Adipose tissue (tissue), 3 donors: ENCODE results near the gene KLHL3. TPM values are rescaled to one million over a fixed set of nuclear protein-coding genes. Genes with fewer than 3 reads are reported as not detected.

ENCODE experiments used
- H3K27ac ChIP-seq: one replicate; pipeline ENCODE4 v1.5.1; 2013; ENCODE audit warnings: low read depth, low read length
- WGBS, 3 donors: extraction: QIAGEN DNeasy Blood & Tissue Kit; methylation state at CpG; one replicate each; pipeline ENCODE4 v1.1.7; 2013; 5-methylcytosine and 5-hydroxymethylcytosine counted together
- polyA plus RNA-seq, 3 donors: library from polyadenylated mRNA; stranded (reverse); fragments of 200-250 nt; gene quantifications; one replicate each; pipeline ENCODE4 v1.2.3, GENCODE V29; 2013
- donor health status: healthy with polysubstance abuse.
- donor health status: Bipolar disorder and iron deficiency.
- donor health status: healthy.

The KLHL3 gene
- polyA plus RNA-seq, 3 donors = 0.90 to 3.3 (median 1.7) TPM

- WGBS, 3 donors = 58 to 77% (median 69%) methylated on average over 5 of the region's 5 CpGs
- H3K27ac ChIP-seq = no peak overlapping the region
These were observed 47.6 kb downstream of the KLHL3 start for GRCh38 chr5:137688210-137688840.

- no peak overlapping the region for H3K27ac ChIP-seq
- 45 to 81% (median 70%) methylated on average over 3 of the region's 3 CpGs for WGBS, 3 donors
These were observed 51.1 kb downstream of the KLHL3 start for GRCh38 chr5:137684761-137685160.

DNA sequence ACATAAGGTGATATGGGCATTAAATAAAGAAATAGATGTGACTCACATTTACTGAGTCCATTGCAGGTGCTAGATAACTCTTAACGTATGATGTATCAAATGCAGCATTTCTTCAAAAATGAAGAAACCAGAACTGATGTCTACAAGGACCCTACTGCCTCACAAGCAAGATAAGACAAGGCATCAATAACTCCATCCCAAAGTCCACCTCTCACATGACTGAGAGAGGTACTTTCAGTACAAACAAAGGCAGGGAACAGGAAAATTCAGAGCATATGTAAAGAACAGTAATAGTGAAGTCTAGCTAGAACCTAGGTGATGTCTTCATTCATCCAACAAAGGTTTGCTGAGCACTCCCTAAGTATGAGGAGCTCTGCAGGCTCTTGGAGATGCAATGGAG lies 54.7 kb downstream of the KLHL3 start:
- no peak overlapping the region for H3K27ac ChIP-seq
- WGBS, 3 donors = 79 to 100% (median 93%) methylated on average over 1 of the region's 1 CpG

GRCh38 chr5:137679910-137680309 lies 56.0 kb downstream of the KLHL3 start:
- no peak overlapping the region for H3K27ac ChIP-seq
- WGBS, 3 donors = 66 to 75% (median 74%) methylated on average over 1 of the region's 1 CpG

- H3K27ac ChIP-seq = no peak overlapping the region
- WGBS, 3 donors = 69 to 80% (median 77%) methylated on average over 4 of the region's 4 CpGs
These were observed 56.7 kb downstream of the KLHL3 start for GRCh38 chr5:137679195-137679594.

DNA sequence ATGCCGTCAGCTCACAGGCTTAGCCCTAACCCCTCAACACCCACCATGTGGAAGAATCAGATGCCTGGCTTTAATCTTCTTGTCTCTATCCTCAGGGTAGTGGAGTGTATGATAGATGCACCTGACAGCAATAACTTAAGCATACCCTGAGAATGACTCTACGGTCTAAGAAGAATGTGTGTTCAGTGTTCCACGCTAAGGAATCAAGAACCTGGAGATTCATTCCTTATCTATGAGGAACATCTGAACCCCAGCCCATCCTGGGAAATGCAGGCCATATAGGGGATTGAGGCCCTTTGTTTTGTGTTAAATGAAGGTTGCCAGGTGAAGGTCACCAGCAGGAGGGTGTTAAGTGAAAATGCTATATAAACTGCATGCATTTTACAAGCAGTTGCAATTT lies 63.0 kb downstream of the KLHL3 start:
- H3K27ac ChIP-seq = no peak overlapping the region
- 55 to 78% (median 74%) methylated on average over 3 of the region's 3 CpGs for WGBS, 3 donors

- 44 to 94% (median 92%) methylated on average over 6 of the region's 6 CpGs for WGBS, 3 donors
- H3K27ac ChIP-seq = no peak overlapping the region
These were observed 63.9 kb downstream of the KLHL3 start for GRCh38 chr5:137672001-137672400.

DNA sequence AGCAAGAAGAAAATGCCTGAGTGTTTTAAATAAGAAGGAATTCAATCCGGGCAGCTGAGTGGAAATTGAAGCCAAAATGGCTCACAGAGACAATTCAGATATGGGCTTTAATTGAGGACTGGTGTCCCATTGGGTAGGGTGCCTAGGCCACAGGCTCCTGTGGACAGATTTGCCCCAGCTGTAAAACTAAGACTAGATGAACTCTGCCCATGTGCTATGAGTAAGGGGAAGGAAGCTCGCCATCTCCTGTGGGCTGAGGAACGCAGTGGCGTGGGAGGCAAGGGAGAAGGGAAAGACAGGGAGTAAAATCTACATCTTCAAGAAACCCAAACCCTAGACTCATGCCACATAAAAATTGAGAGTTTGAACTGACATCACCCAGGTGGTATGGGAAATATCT lies 66.1 kb downstream of the KLHL3 start:
- 86 to 95% (median 88%) methylated on average over 4 of the region's 4 CpGs for WGBS, 3 donors
- no peak overlapping the region for H3K27ac ChIP-seq

DNA sequence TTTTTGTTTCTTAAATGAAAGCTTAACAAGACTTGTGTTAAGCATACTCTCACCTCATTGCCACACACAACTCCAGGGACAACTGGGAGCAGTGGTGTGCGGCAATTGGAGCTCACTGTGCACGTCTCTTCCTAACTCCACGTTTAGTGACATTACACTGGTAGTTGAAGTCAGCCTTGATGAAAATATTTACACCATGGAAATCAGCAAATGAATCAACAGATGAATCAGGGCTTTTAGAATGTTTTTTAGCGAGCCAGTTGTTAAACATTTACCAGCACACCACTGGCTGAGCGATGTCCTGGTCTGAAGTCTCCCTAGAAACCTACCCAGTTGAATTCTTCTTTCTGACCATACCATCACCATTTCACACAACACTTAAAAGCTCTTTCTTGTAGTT lies 67.3 kb downstream of the KLHL3 start:
- WGBS, 3 donors = 53 to 93% (median 88%) methylated on average over 5 of the region's 5 CpGs
- no peak overlapping the region for H3K27ac ChIP-seq

DNA sequence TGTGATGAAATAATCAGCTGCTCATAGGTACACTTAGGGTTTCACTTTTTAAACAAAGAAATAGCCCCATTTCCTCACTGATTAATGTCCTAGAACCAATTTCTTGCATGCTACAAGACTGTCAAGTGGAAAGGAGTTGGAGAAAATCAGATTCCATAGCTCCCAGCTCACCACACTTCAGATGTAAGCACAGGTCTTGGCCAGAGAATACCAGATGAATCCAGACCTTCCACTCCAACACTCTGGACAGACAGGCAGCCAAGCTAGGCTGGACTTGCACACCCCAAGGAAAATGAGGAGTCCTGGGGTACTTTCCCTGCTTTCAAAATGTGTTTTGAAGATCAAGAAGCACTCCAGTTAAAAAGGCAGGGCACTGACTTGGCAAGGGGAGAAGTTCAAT lies 68.5 kb downstream of the KLHL3 start:
- no peak overlapping the region for H3K27ac ChIP-seq

GRCh38 chr5:137666901-137667300 lies 69.0 kb downstream of the KLHL3 start:
- 29 to 78% (median 62%) methylated on average over 2 of the region's 2 CpGs for whole genome bisulfite sequencing, 3 donors
- H3K27ac ChIP-seq = no peak overlapping the region

DNA sequence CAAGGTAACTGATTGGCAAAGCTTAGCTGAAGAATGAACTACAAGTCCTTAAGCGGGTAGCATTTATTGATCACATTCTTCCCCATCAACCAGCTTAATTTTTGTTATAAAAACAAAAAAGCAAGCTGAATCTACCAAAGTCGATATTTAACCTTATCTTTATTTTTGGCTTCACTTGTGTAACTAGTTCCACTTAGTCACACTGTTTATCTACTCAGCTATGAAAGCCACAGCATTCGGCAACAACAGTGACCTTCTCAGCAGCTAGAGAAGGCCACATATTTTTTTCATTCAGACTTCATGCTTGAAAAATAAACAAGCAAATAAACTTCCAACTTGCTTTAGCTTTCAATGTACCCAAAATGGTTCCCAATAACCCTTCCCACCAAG lies 69.4 kb downstream of the KLHL3 start:
- H3K27ac ChIP-seq = no peak overlapping the region
- 18 to 56% (median 51%) methylated on average over 3 of the region's 3 CpGs for WGBS, 3 donors

GRCh38 chr5:137665678-137666460 lies 70.0 kb downstream of the KLHL3 start:
- 45 to 57% (median 47%) methylated on average over 3 of the region's 3 CpGs for WGBS, 3 donors
- H3K27ac ChIP-seq = no peak overlapping the region

DNA sequence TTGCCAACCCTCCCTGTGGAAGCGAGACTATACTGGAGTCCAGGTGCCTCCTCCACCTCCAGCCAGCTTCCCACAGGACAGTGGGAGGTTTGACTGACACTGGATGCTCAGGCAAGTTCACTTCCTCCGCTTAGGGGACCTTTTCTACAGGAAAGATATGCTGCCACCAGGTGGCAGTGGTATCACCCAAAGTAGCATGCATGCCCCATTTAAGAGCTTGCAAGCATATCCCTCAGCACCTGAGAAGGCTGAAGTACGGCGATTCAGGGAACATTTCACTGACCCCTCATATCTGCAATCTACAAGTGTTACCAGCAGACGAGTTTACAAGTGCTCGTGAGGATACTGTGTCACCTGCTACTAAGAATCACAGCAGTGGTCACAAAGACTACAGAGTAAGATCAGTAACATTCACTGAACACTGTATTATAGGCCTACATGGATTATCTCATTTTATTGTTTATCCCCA lies 75.5 kb downstream of the KLHL3 start:
- 7 to 18% (median 13%) methylated on average over 6 of the region's 6 CpGs for WGBS, 3 donors
- no peak overlapping the region for H3K27ac ChIP-seq

GRCh38 chr5:137659209-137659608 lies 76.7 kb downstream of the KLHL3 start:
- H3K27ac ChIP-seq = no peak overlapping the region

GRCh38 chr5:137658324-137658723 lies 77.6 kb downstream of the KLHL3 start:
- 89 to 93% (median 91%) methylated on average over 1 of the region's 1 CpG for WGBS, 3 donors
- H3K27ac ChIP-seq = no peak overlapping the region

- WGBS, 3 donors = 43 to 53% (median 50%) methylated on average over 3 of the region's 3 CpGs
- H3K27ac ChIP-seq = no peak overlapping the region
These were observed 78.8 kb downstream of the KLHL3 start for GRCh38 chr5:137657073-137657472.

GRCh38 chr5:137656558-137656957 lies 79.3 kb downstream of the KLHL3 start:
- 40 to 98% (median 94%) methylated on average over 2 of the region's 2 CpGs for WGBS, 3 donors

GRCh38 chr5:137651022-137651421 lies 84.9 kb downstream of the KLHL3 start:
- 64 to 83% (median 82%) methylated on average over 3 of the region's 3 CpGs for WGBS, 3 donors
- no peak overlapping the region for H3K27ac ChIP-seq

More at GRCh38 chr5:137656558-137656957, 79.3 kb downstream of the KLHL3 start:
- H3K27ac ChIP-seq = no peak overlapping the region
